Upper lobe of left lung (tissue), 6 donors: ENCODE measurements around the gene MANBA. TPM values are rescaled to one million over a fixed set of nuclear protein-coding genes. Genes with fewer than 3 reads are reported as not detected.

Experiments used
- ATAC-seq, 2 donors: fragments of 200-7000 bp; cut with Tn5 transposase; one replicate each; pipeline ENCODE4 v1.9.1; 2022; ENCODE audit warnings: mild to moderate bottlenecking in 2 of 2, moderate library complexity in 2 of 2; ENCODE audit not compliant: low FRiP score in 2 of 2
- DNase-seq, 2 donors: peaks; one replicate each; pipeline ENCODE4 v3.0.0-alpha.2; 2019 to 2020
- H3K27ac ChIP-seq, 4 donors: fragments of 200-600 bp; sonication (generic); one replicate each; pipeline ENCODE4 v1.5.1; 2016 to 2019
- H3K27me3 ChIP-seq, 4 donors: fragments of 200-600 bp; sonication (generic); one replicate each; pipeline ENCODE4 v1.5.1; 2017 to 2019
- H3K36me3 ChIP-seq, 4 donors: fragments of 200-600 bp; sonication (generic); one replicate each; pipeline ENCODE4 v1.5.1; 2016 to 2019
- H3K4me1 ChIP-seq, 4 donors: fragments of 200-600 bp; sonication (generic); one replicate each; pipeline ENCODE4 v1.5.1; 2018 to 2019
- H3K4me3 ChIP-seq, 4 donors: fragments of 200-600 bp; sonication (generic); one replicate each; pipeline ENCODE4 v1.5.1; 2017 to 2019; ENCODE audit warnings: mild to moderate bottlenecking in 2 of 4, moderate library complexity in 1 of 4
- H3K9me3 ChIP-seq, 4 donors: fragments of 200-600 bp; sonication (generic); one replicate each; pipeline ENCODE4 v1.5.1; 2018 to 2019
- EP300 ChIP-seq, 4 donors: sonication (generic); formaldehyde crosslinking; IDR thresholded peaks; one replicate each; pipeline ENCODE4 v1.5.1; 2017; ENCODE audit warnings: antibody characterized with exemption in 4 of 4, control low read depth in 2 of 4
- POLR2A ChIP-seq, 4 donors: fragments of 450-650 bp; IDR thresholded peaks; one replicate each; pipeline ENCODE4 v1.5.1; 2016 to 2017; ENCODE audit warnings: antibody characterized with exemption in 4 of 4, mild to moderate bottlenecking in 2 of 4
- POLR2AphosphoS5 ChIP-seq, 2 donors: sonication (generic); formaldehyde crosslinking; IDR thresholded peaks; one replicate each; pipeline ENCODE4 v1.5.1; 2017; ENCODE audit warnings: antibody characterized with exemption in 2 of 2
- WGBS, 2 donors: methylation state at CpG; one replicate each; pipeline ENCODE4 v1.1.5; 2017 to 2018; 5-methylcytosine and 5-hydroxymethylcytosine counted together
- small RNA-seq, 4 donors: library from RNA; depleted of rRNA; stranded (forward); fragments of <200 nt; gene quantifications; one replicate each; pipeline ENCODE3, GENCODE V24; 2016
- total RNA-seq, 6 donors: library from RNA; depleted of rRNA in 4 of 6; stranded (reverse); fragments of >200 nt in 4 of 6; gene quantifications; one replicate each; pipeline versions ENCODE4 v1.1.0 to v1.2.1, GENCODE V29; 2016 to 2021
- TF ChIP-seq, protein P1 (sequence below), 6 experiments: fragments of 450-650 bp in 4 of 6; fragments of 200-600 bp in 2 of 6; sonication (generic) in 2 of 6; IDR thresholded peaks; one replicate each; pipeline ENCODE4 v1.5.1; 2016 to 2019; ENCODE audit warnings: antibody characterized with exemption in 6 of 6
- donor health status: DM: no; HTN: no; CAD: no; lungs with moderate emphysema.
- donor health status: DM: no; HTN: yes; CAD: no; lungs with severe emphysema.

The MANBA gene
- total RNA-seq, 6 donors from 2014 or later: 47.6 to 152 (median 59.3) TPM

DNA sequence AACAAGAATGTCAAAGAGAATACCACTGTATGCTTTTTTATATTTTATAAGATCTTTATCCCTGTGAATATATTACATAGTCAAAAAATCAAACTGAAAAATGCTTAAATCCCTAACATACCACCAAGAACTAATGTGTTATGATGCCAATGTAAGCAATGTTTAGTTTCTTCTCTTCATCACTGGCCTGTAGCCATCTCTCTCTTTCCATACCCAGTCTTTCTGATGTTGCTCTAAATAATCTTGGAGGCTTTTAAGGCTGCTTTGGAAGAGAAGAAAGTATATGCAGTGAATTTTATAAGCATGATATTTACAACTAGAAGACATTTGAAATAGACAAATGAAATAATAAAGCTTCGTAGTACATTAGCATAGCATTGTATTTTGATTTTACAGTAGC lies 176.7 kb downstream of the MANBA start:
- no peaks in the 10 kb centered on the region for H3K4me1 ChIP-seq
- DNase-seq (no peak), ATAC-seq (no peak)
- H3K36me3 ChIP-seq: peaks cover 17 to 79% (median 27%) of the 10 kb centered on the region in 4 donors
- TF ChIP-seq, protein P1, sequence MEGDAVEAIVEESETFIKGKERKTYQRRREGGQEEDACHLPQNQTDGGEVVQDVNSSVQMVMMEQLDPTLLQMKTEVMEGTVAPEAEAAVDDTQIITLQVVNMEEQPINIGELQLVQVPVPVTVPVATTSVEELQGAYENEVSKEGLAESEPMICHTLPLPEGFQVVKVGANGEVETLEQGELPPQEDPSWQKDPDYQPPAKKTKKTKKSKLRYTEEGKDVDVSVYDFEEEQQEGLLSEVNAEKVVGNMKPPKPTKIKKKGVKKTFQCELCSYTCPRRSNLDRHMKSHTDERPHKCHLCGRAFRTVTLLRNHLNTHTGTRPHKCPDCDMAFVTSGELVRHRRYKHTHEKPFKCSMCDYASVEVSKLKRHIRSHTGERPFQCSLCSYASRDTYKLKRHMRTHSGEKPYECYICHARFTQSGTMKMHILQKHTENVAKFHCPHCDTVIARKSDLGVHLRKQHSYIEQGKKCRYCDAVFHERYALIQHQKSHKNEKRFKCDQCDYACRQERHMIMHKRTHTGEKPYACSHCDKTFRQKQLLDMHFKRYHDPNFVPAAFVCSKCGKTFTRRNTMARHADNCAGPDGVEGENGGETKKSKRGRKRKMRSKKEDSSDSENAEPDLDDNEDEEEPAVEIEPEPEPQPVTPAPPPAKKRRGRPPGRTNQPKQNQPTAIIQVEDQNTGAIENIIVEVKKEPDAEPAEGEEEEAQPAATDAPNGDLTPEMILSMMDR (IDR thresholded peaks at IDR 0.05): no peak
- TF ChIP-seq POLR2A (IDR thresholded peaks at IDR 0.05) (no peak), EP300 (IDR thresholded peaks at IDR 0.05) (no peak), POLR2AphosphoS5 (IDR thresholded peaks at IDR 0.05) (no peak)
- 95 to 100% methylated on average over 1 of the region's 1 CpG for WGBS, 2 donors
- H3K27me3 ChIP-seq: no peaks in the 10 kb centered on the region
- H3K4me3 ChIP-seq: no peak overlapping the region
- no peaks in the 10 kb centered on the region for H3K9me3 ChIP-seq
- no peak overlapping the region for H3K27ac ChIP-seq

Small RNAs within 50 kb of the gene (small RNA-seq; reads per million reads assigned to genes)
- gene AC018797.1: 0 reads per million in 4 donors

Other genes starting within 250 kb of the MANBA start
- gene UBE2D3, start 66.6 kb upstream of the MANBA start, total RNA-seq: 100 to 1,000 TPM; 215 to 376 (median 317) TPM
- 10 to 100 TPM in 4 of 6 donors, 1 to 10 TPM in 2; 1.3 to 30.3 (median 18.3) TPM for gene CISD2, start 108.0 kb upstream of the MANBA start, total RNA-seq